ENCODE data around the gene GLYR1. TPM values are rescaled to one million over a fixed set of nuclear protein-coding genes. Genes with fewer than 3 reads are reported as not detected.

Gene GLYR1
- total and polyA plus RNA-seq, 10 of the 15 experiments (the other 5 are each of a cell fraction or from before 2014, with no cell fraction given), result 7.3 to 90.2 (median 57.2) TPM

- Histone ChIP-seq H3K27me3 (replicated peaks in 1 of 2; ENCODE audit: control insufficient read depth in 2 of 2, insufficient read depth in 2 of 2, low read length in 1 of 2) (no peaks in the 10 kb centered on the region), H3K36me3 (ENCODE audit: control insufficient read depth in 2 of 2, insufficient read depth in 2 of 2, low read length in 1 of 2) (peaks cover 0 to 4% of the 10 kb centered on the region in 2 experiments; a peak in 2 of 4 replicates), H3K27ac (ENCODE audit: control insufficient read depth, insufficient read depth) (peak overlapping the region; percentile 9), H4K20me1 (ENCODE audit: control insufficient read depth, insufficient read depth) (no peaks in the 10 kb centered on the region), H3K79me2 (ENCODE audit: control insufficient read depth, insufficient read depth, low read length) (peaks cover 18% of the 10 kb centered on the region), H3K4me2 (ENCODE audit: control insufficient read depth, insufficient read depth) (peak overlapping the region; percentile 69), H3K9me3 (replicated peaks; ENCODE audit: control insufficient read depth, insufficient read depth, low read length) (no peaks in the 10 kb centered on the region), H2AFZ (ENCODE audit: control insufficient read depth, low read depth, low read length) (peak overlapping the region; percentile 80), H3K4me1 (ENCODE audit: control insufficient read depth, insufficient read depth, low read length) (peaks cover 8% of the 10 kb centered on the region; the same call in 1 of the 2 replicates), H3K4me3 (peak overlapping the region; percentile 91), H3K9ac (ENCODE audit: control insufficient read depth, insufficient read depth, low read length) (peak overlapping the region; percentile 64)
- 16% methylated on average over 46 of the region's 48 CpGs for WGBS (ENCODE audit: insufficient coverage, insufficient replicate concordance, low lambda C conversion rate, missing lambda C conversion rate)
- ATAC-seq, result peak; percentile 84
- CTCF ChIA-PET, result interaction anchor here (0.9 to 1.4 kb wide), 4 partner anchors 32 to 515 kb away, joined by 3 to 7 read pairs (median 3); partner anchors contain the start of genes DNAAF8 and ROGDI
- in situ Hi-C loops (cut with MboI) (no loop called here), intact Hi-C loops (cut with micrococcal nuclease; ENCODE audit: unreplicated experiment) (loop anchor here (2.0 kb wide), 3 partner anchors 34 to 78 kb away; partner anchors contain the start of genes ANKS3, DNAAF8, GLYR1 and ROGDI)
- FAIRE-seq, result peak; percentile 81
- BruUV-seq (replicated peaks), result no TSS peak
- RAD21 ChIA-PET (ENCODE audit: unreplicated experiment), result interaction anchor here (0.6 to 2.0 kb wide), 4 partner anchors 17 to 34 kb away, joined by 3 to 18 read pairs (median 4); partner anchors contain the start of genes ANKS3 and DNAAF8
- peak; percentile 76 for DNase-seq (ENCODE audit: low read depth, low spot score)
- SMC1A ChIA-PET (ENCODE audit: uncharacterized antibody, unreplicated experiment), result interaction anchor here (0.6 to 3.4 kb wide), 5 partner anchors 32 to 83 kb away, joined by 3 to 15 read pairs (median 3); partner anchors contain the start of genes ANKS3, DNAAF8 and ROGDI
- POLR2A ChIA-PET, result interaction anchor here (0.6 to 2.8 kb wide), 8 partner anchors 9 to 693 kb away, joined by 3 to 15 read pairs (median 4); partner anchors contain the start of genes ANKS3 and DNAAF8
- TF ChIP-seq HSF1 (IDR thresholded peaks at IDR 0.05; ENCODE audit: low read depth, low read length), result no peak
- peak; percentile 80 for TF ChIP-seq HCFC1 (IDR thresholded peaks at IDR 0.05; ENCODE audit: low read length)
- peak; percentile 64 for TF ChIP-seq NRF1 (conservative IDR thresholded peaks at IDR 0.05; ENCODE audit: low read depth, low read length)
- no peak for TF ChIP-seq IRF4 (IDR thresholded peaks at IDR 0.05; ENCODE audit: low read depth, low read length)
- TF ChIP-seq SIX5 (IDR thresholded peaks at IDR 0.05; ENCODE audit: low read depth, low read length, severe bottlenecking), result peak; percentile 80
- no peak for TF ChIP-seq SUZ12 (IDR thresholded peaks at IDR 0.05; ENCODE audit: unreplicated experiment)
- peak; percentile 66; the same call in 1 of the 2 replicates for TF ChIP-seq POLR2AphosphoS2 (IDR thresholded peaks at IDR 0.05; ENCODE audit: low read depth, low read length)
- TF ChIP-seq EGR1 (IDR thresholded peaks at IDR 0.05; ENCODE audit: borderline replicate concordance in 1 of 2, low read depth in 2 of 2, low read length in 2 of 2), result no peak
- peak; percentile 19; the same call in 1 of the 2 replicates for TF ChIP-seq CREB1 (IDR thresholded peaks at IDR 0.05; ENCODE audit: low read depth)
- TF ChIP-seq, protein P1, sequence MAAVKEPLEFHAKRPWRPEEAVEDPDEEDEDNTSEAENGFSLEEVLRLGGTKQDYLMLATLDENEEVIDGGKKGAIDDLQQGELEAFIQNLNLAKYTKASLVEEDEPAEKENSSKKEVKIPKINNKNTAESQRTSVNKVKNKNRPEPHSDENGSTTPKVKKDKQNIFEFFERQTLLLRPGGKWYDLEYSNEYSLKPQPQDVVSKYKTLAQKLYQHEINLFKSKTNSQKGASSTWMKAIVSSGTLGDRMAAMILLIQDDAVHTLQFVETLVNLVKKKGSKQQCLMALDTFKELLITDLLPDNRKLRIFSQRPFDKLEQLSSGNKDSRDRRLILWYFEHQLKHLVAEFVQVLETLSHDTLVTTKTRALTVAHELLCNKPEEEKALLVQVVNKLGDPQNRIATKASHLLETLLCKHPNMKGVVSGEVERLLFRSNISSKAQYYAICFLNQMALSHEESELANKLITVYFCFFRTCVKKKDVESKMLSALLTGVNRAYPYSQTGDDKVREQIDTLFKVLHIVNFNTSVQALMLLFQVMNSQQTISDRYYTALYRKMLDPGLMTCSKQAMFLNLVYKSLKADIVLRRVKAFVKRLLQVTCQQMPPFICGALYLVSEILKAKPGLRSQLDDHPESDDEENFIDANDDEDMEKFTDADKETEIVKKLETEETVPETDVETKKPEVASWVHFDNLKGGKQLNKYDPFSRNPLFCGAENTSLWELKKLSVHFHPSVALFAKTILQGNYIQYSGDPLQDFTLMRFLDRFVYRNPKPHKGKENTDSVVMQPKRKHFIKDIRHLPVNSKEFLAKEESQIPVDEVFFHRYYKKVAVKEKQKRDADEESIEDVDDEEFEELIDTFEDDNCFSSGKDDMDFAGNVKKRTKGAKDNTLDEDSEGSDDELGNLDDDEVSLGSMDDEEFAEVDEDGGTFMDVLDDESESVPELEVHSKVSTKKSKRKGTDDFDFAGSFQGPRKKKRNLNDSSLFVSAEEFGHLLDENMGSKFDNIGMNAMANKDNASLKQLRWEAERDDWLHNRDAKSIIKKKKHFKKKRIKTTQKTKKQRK (IDR thresholded peaks at IDR 0.05; ENCODE audit: low read depth, low read length), result no peak
- no peak for TF ChIP-seq SKIL (IDR thresholded peaks at IDR 0.05; ENCODE audit: low read depth, poor library complexity, severe bottlenecking)
Observed at GRCh38 chr16:4768549-4769305, 78.4 kb downstream of the GLYR1 start.
